Measurements from ENCODE around the gene PGAM1.

DNA sequence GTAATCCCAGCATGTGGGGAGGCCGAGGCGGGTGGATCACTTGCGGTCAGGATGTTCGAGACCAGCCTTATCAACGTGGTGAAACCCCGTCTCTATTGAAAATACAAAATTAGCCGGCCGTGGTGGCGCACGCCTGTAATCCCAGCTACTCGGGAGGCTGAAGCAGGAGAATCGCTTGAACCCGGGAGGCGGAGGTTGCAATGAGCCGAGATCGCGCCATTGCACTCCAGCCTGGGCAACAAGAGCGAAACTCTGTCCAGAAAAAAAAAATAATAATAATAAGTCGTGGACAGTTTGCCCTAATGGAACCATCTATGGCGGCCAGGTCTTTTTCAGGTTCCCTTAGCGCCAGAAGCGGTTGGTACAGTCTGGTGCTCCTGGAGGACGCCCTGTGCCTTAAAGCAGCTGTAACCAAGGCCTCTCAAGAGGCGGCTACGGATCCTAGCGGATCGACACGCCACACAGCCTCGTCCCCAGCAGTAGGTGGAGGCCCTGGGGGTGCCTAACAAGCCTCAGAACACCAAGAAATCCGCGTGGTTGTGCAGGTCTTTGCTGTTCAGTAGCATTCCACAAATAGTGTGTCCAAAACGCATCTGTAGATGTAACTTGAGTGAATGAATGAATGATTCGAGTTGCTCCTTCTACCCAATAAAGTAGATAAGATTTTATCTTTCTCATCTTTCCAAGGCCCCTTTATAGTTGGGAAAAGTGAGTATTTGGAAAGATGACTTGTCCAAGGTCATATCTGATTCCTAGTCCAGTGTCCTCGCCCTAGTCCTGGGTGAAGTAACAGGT, 982 bp downstream of the PGAM1 start:
- no peak for TF ChIP-seq CTCF (IDR thresholded peaks at IDR 0.05)
- TF ChIP-seq POLR2A (IDR thresholded peaks at IDR 0.05) = no peak
- no peak for TF ChIP-seq POLR2AphosphoS5 (IDR thresholded peaks at IDR 0.05)

Data from stomach (tissue), 4 donors.